Inflammatory macrophage treated with lipopolysaccharide for 1 hour (primary cell): ENCODE data around the gene PMEPA1.

Experiments
- DNase-seq, 2 donors: peaks; one replicate each; pipeline ENCODE4 v3.0.0-alpha.2; 2020 to 2022

The PMEPA1 gene

GRCh38 chr20:57659517-57660180 lies 50.2 kb downstream of the PMEPA1 start:
- DNase-seq = no peak

GRCh38 chr20:57658833-57659516 lies 50.8 kb downstream of the PMEPA1 start:
- DNase-seq = no peak

GRCh38 chr20:57658447-57658832 lies 51.4 kb downstream of the PMEPA1 start:
- no peak for DNase-seq

GRCh38 chr20:57657535-57658446 lies 52.0 kb downstream of the PMEPA1 start:
- DNase-seq = no peak

GRCh38 chr20:57656821-57657534 lies 52.8 kb downstream of the PMEPA1 start:
- no peak for DNase-seq

DNA sequence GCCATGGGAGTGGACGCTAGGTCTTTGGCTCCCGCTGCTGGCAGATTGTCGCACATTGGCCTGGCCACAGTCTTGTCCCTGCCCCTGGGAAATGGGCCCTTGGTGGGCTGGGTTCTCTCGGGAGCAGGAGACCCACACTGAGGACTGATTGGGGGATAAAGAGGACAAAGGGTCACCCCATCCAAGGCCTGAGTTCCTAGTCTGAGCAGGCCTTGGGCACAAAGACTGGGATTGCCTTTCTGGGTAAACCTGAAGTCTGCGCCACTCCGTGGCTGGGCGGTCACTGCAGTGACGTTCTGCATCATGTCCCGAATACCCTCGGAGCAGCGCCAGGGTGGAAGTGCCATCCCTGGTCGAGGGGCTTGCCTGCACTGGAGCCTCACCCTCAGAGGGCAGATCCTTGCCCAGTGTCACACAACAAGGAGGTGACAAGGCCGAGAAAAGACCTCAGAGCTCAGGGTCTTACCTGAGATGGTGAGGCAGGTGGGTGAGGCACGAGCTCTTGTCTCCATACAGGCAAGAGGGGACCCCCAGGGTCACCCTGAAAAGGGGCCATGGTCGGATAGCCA lies 53.5 kb downstream of the PMEPA1 start:
- DNase-seq = no peak

- DNase-seq = no peak
Measured at GRCh38 chr20:57655809-57656155, 54.0 kb downstream of the PMEPA1 start.

DNA sequence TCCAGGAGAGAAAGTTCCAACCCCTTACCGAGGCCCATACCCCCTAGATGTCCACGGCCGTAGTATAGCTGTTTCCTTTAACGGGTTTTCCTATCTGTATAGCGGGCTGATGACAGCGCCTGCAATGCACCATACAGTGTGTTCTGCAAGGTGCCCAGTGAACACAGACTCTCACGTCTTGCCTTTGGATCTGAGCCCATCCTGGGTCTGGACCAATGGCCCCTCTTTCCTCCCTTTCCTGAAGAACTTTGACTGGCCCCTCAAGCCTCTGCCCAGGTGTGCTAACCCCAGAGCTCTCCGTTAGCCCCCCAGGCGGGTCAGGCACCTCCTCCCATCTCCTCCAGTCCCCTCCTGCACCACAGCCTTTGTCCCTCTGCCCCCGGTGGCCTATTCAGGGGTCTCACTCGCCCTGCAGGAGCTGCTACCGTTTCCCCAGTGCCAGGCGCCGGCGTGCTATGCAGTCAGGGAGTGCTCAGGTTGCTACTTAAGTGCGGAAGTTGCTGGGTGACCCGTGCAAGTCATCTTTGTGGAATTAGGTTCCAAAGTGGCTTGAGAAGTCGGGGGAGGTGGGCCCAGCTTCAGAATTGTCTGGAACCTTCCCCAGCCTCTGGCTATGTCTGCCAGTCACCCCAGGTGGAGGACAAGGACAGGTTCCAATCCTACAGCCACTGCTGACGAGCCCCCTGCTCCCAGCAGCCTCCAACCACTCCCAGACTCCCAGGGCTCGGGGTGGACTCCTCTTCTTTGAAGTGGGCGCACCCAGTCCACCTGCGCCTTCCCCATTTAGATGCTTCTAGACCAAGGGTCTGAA lies 54.6 kb downstream of the PMEPA1 start:
- DNase-seq = no peak

- DNase-seq = peak; percentile 11 to 57
Measured at GRCh38 chr20:57654363-57654997, 55.3 kb downstream of the PMEPA1 start.

DNA sequence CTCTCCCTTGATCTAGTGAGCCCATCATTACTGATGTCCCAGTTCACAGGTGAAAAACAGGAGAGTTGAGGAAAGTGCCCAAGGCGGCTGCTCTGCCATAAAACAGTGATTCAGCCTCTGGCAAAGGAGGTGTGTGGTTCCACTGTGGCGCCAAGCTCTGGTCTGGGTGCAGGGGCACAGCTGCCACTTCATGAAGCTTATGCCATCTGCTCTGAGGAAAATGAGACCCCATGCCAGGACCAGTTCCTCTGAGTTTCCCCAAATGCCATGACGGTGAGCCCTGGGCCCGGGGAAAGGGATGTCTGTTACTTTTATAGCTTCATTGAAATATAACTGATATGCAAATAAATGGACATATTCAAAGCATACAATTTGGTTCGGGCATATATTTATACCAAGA lies 55.9 kb downstream of the PMEPA1 start:
- no peak for DNase-seq

DNA sequence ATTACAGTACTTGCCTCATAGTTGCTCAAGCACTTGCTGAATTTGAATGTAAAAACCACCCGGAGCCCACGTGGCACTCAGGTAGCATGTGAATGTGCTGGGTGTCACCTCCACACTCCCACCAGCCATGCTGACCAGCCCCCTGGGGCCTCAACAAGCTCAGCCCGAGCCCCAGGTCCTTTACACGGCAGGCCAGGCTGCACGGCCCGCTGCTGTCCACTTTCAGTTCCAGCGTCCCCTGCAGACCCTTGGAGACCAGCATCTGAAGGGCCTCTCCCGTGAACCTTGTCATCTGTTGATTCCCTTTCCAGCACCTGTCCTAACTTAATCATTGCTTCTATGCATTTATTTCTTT lies 56.3 kb downstream of the PMEPA1 start:
- no peak for DNase-seq

- DNase-seq = no peak
Measured at GRCh38 chr20:57652606-57653545, 56.9 kb downstream of the PMEPA1 start.

DNA sequence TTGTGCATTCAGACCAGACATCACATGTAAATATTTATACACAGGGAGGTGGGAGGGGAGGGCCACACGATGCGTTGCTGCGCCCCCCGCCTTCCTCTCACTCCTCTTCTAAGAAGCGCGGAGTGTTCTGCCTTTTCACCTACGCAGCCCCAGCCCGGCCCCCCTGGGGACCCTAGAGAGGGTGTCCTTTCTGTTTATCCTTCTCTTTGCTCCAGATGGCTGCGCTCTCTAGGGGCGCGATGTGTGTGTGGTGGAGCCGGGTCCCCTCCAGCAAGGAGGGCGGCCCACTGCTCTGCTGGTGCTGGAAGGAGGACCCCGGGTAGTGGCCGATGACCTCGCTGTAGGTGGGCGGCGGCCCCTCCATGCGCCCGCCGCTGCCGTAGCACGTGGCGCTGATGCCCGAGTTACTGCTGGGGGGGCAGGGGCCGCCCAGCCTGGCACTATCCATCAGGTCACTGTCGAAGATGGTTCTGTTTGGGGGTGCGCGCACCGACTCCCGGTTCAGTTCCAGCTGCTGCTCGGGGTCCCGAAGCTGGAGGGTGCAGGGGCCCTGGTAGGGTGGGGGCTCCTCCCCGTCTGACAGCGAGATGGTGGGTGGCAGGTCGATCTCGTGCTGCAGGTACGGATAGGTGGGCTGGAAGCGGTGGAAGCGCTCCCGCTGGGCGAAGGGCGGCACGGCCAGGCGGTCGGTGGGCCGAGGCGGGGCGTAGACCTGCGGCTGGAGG lies 57.8 kb downstream of the PMEPA1 start:
- DNase-seq = no peak

- DNase-seq = no peak
Measured at GRCh38 chr20:57650756-57651483, 58.9 kb downstream of the PMEPA1 start.

- DNase-seq = no peak
Measured at GRCh38 chr20:57650266-57650665, 59.5 kb downstream of the PMEPA1 start.

GRCh38 chr20:57649617-57650015 lies 60.2 kb downstream of the PMEPA1 start:
- DNase-seq = no peak

GRCh38 chr20:57648878-57649616 lies 60.8 kb downstream of the PMEPA1 start:
- DNase-seq = no peak
